Measurements from ENCODE around the gene ABHD12.
"Not testable (repeated sequence)": the region's sequence is repeated elsewhere in the genome, so short reads cannot be mapped to it uniquely, and the experiment has no call there.

ABHD12 gene

DNA sequence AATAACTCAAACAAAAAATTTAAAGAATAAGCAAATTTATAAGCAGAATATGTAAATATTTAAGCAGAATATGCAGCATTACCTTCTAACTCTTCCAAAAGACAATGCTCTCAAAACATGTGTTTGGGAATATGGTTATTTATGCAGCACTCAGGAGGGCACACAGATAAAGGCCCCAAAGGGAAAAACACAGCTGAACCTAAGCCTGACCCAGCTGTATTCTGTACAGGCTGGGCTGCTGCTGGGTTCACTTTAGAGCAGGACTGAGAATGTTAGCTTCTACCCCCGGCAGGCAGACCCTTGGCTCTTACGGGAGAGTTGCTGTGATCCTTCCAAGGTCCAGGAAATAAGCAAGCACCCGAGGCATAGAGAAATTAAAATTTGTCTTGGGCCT, 37.3 kb downstream of the ABHD12 start:
- DNase-seq = no peak

- DNase-seq = no peak
These were observed 37.9 kb downstream of the ABHD12 start for GRCh38 chr20:25352746-25353145.

- DNase-seq = no peak
These were observed 39.6 kb downstream of the ABHD12 start for GRCh38 chr20:25351024-25351360.

- DNase-seq = no peak
These were observed 44.3 kb downstream of the ABHD12 start for GRCh38 chr20:25346349-25346748.

DNA sequence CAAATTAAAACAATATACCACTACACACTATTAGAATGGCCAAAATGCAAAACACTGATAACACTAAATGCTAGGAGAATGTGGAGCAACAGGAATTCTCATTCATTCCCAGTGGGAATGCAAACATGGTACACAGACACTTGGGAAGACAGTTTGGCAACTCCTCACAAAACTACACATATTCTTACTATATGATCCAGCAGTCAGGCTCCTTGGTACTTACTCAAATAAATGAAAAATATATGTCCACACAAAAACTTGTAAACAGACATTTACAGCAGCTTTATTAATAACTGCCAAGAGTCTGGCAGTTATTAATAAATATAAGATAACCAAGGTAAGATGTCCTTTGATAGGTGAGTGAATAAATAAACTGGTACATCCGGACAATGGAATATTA, 44.9 kb downstream of the ABHD12 start:
- no peak for DNase-seq

DNA sequence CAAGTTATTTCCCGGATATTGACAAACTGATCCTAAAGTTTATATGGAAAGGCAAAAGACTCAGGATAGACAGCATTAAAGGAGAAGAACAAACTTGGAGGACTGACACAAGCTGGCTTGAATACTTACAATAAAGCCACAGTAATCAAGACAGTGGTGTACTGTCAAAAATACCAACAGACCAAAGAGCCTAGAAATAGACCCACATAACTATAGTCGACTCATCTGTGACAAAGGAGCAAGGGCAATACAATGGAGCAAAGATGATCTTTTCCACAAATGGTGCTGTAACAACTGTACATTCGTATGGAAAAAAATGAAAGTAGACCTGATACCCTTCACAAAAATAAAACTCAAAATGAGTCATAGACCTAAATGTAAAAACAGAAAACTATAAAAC, 46.0 kb downstream of the ABHD12 start:
- no peak for DNase-seq

- DNase-seq = no peak
These were observed 48.6 kb downstream of the ABHD12 start for GRCh38 chr20:25341716-25342680.

DNA sequence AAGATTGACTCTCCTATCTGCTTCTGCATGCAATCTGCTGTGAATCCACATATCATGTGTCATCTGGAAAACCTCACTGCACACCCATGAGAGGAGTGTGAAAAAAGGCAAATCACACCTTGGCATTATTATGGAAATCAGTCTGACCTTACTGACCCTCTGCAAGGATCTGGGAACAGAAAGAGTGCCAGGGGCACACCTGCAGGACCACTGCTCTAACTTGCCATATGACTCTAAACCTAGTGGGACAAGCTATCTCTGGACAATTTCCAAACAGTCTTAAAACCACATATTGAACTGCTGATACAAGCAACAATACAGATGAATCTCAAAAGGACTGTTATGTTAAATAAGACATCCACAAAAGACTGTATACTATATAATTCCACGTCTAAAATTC, 50.3 kb downstream of the ABHD12 start:
- no peak for DNase-seq

GRCh38 chr20:25339608-25340007, 51.0 kb downstream of the ABHD12 start:
- no peak for DNase-seq

DNA sequence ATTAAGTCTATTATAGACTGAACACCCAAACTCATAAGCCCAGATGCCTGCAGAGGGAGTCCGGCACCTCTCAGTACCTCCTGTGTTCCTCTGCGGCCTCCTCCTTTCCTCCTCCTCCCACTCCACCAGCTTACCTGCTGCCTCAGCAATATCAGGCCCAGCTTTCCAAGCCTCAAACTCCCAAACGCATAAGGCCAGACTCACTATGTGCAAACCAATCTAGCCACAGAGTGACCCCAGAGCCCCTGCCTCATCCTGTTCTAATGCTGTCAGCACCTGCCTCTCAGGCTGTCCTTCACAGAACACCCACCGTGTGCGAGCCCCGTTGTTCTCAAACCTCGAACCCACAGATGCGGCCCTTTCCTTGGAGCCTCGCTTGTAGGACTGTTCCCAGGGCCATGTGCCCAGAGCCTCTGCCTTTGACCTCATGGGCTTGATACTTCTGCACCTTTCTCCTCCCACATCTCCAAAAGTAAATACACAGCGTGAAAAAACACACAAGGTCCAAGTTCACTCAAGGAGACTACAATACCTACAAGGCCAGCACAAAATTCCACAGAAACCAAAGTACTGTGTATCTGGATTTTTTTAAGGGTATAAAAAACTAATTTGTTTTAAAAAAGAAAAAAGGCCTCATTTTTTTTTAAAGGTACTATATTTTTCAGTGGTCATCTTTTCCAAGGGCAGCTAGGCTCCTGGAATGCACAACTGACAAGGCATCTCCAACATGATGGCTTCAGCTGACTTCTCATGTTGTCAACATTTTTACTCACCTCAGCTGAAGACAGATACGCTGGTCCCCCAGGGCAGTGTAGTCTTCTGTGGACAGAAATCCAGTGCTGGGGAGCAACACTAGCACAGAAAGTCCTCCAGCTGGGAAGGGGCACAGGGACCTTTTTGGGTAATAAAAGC, 52.3 kb downstream of the ABHD12 start:
- no peak for DNase-seq

GRCh38 chr20:25336561-25337422, 53.8 kb downstream of the ABHD12 start:
- DNase-seq = no peak

DNA sequence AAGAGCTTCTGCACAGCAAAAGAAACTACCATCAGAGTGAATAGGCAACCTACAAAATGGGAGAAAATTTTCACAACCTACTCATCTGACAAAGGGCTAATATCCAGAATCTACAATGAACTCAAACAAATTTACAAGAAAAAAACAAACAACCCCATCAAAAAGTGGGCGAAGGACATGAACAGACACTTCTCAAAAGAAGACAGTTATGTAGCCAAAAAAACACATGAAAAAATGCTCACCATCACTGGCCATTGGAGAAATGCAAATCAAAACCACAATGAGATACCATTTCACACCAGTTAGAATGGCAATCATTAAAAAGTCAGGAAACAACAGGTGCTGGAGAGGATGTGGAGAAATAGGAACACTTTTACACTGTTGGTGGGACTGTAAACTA, 55.7 kb downstream of the ABHD12 start:
- DNase-seq = not testable (repeated sequence)

- DNase-seq = no peak
These were observed 61.6 kb downstream of the ABHD12 start for GRCh38 chr20:25328954-25329498.

DNA sequence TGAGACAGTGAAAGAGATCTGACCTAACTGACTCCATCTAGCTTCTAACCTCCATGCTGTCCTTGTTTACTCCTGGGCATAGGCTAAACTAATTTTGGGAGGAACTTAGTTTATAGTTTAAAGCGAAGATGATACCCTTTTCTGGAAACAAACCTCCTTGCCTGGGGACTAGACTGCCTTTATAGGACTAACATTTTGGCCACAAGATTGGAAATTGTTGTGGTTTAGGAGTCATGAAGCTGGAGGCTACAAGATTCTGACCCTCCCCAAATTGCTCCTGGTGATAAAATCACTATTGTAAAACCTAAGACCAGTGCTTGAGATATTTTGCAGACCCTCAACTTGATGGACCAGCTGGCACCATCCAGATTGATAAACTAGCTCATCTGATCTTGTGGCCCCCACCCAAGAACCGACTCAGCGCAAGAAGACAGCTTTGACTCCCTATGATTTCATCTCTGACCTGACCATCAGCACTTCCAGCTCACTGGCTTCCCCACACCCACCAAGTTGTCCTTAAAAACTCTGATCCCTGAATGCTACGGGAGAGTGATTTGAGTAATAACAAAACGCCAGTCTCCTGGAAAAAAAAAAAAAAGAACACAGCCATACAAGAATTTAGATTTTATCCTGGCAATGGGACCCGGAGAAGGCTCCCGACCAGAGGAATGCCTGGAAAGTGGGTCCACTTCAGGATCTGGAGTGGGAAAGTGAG, 63.0 kb downstream of the ABHD12 start:
- no peak for DNase-seq

DNA sequence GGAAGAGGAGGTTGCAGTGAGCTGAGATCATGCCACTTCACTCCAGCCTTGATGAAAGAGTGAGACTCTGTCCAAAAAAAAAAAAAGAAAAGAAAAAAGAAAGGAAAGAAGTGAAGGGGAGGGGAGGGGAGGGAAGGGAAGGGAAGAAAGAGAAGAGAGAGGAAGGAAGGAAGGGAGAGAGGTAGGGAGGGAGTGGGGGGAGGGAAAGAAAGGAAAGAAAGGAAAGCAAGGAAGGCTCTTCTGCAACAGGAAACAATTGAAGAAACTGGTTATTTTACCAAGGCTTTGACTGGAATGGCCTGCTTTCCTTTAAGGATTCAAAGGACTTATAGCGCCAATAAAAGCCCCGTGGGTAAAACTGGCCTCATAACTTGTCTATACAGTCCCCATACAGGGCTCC, 64.6 kb downstream of the ABHD12 start:
- DNase-seq = no peak

GRCh38 chr20:25325073-25325472, 65.6 kb downstream of the ABHD12 start:
- no peak for DNase-seq

GRCh38 chr20:25324412-25324811, 66.2 kb downstream of the ABHD12 start:
- no peak for DNase-seq

DNA sequence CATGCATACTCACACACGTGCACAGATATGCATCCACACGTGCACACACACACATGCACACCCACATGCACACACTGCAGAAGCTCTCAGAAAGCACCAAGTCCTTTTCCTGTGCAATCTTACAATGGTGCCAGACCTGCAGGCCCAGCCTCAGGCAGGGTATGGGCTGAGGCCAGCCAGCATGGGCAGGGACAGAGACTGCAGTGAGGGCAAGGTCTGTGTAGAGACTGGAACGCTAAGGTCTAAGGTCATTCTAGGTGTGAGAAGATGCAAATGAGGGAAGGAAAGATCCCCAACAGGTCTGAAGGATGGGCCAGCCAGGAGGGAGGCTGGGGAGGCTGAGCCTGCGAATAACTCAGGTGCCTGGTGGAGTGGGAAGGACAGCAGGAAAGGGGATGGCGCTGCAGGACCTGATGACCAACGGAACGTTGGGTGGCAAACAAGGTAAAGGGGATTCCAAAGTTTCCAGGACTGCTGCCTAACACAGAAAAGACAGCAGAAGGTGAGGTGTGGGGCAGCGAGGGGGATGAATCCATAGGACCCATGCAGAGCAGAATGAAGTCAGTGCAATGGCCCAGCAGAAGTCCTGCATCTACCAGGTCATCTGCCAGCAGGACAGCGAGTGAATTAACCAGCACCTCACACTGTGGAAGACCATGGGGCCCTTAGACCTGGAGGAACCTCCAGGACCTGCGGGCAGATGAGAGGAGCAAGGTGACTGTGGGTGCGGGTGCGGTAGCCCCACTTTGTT, 67.0 kb downstream of the ABHD12 start:
- DNase-seq = no peak

DNA sequence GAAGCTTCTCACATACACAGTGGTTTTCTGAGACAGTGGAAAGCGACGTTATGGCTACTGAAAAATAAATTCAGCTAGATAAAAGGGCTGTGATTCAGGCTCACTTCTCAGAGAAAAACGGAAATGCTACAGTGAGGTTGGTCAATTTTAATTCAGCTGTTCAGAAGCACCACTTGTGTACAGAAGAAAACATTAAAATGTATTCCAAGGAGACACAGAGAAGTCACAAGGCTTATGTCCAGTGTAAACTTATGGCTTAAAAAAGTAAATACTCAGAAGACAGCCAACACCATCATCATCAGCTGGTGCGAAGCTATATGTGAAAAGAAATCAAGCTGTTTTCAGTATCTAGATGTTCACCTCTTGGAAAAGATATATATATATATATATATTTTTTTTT, 68.6 kb downstream of the ABHD12 start:
- no peak for DNase-seq

DNA sequence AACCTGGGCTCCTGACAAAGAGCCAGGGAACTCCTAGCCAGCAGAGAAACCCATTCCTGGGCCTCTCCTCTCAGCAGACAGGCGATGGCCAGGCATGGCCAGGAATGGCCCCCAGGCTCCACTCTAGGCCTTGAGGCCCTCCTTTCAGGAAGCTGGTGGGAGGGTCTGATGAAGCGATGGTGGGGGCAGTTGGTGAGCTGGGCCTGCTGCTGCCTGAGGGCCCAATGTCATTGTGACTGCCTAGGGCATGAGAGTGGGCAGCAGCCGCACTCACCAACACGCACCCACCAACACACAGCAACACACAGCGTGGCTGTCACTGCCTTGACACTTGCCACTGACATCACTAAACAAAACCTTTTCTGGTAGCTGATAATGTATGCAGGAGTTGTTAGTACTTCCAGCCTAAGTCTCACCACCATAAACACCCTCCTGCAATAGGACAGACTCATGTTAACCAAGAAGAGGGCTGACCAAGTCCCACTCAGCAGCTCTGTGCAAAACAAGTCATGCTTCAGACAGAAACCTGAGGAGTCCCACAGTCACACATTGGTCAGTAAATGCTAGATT, 69.3 kb downstream of the ABHD12 start:
- no peak for DNase-seq

Data from retina (tissue), 1 donor.